ENCODE measurements around the gene ARHGDIG.

The ARHGDIG gene

DNA sequence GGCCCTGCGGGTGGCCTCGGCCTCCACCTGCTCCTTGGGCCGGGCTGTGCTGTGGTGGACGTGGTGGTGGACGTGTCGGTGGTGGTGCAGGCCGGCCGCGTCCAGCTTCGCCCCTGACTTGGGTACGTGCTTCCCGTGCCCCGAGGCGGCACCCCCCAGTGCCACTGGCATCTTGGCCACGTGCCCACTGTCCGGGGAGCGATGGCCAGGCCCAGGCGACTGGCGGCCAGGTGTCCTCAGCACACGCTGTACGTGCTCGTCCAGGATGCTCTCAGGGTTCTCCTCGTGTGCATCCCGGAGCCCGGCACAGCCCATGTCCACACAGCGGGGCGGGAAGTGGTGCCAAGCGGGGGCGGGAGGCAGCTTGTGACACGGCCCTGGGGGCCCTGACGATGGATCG is 17.4 kb downstream of the ARHGDIG start:
- no peak overlapping the region for H3K4me3 ChIP-seq (ENCODE audit: control insufficient read depth, low read depth, low read length)
- no peak for TF ChIP-seq CTCF (conservative IDR thresholded peaks at IDR 0.05; ENCODE audit: control insufficient read depth, insufficient read depth, low read depth, low read length)
- DNase-seq (ENCODE audit: low read depth) = no peak

DNA sequence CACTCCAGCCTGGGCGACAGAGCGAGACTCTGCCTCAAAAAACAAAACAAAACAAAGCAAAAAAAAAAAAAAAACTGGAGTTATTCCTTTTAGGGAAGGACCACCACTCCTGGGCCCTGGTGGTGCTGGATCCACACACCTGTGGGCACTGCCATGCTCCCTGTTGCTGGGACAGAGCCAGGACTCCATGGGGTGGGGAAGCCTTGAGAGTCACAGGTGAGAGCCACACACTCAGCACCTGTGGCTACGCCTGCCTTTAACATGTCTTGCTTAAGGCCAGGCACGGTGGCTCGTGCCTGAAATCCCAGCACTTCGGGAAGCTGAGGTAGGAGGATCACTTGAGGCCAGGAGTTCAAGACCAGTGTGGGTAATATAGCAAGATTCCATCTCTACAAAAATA is 20.8 kb downstream of the ARHGDIG start:
- no peak for DNase-seq (ENCODE audit: low read depth)
- no peak overlapping the region for H3K4me3 ChIP-seq (ENCODE audit: control insufficient read depth, low read depth, low read length)
- TF ChIP-seq CTCF (conservative IDR thresholded peaks at IDR 0.05; ENCODE audit: control insufficient read depth, insufficient read depth, low read depth, low read length) = no peak

- no peak for DNase-seq (ENCODE audit: low read depth)
- no peak overlapping the region for H3K4me3 ChIP-seq (ENCODE audit: control insufficient read depth, low read depth, low read length)
- no peak for TF ChIP-seq CTCF (conservative IDR thresholded peaks at IDR 0.05; ENCODE audit: control insufficient read depth, insufficient read depth, low read depth, low read length)
Observed at GRCh38 chr16:301950-302349, 21.6 kb downstream of the ARHGDIG start.

GRCh38 chr16:303760-304505 is 23.5 kb downstream of the ARHGDIG start:
- no peak for TF ChIP-seq CTCF (conservative IDR thresholded peaks at IDR 0.05; ENCODE audit: control insufficient read depth, insufficient read depth, low read depth, low read length)
- H3K4me3 ChIP-seq (ENCODE audit: control insufficient read depth, low read depth, low read length) = no peak overlapping the region
- peak; percentile 5 for DNase-seq (ENCODE audit: low read depth)

DNA sequence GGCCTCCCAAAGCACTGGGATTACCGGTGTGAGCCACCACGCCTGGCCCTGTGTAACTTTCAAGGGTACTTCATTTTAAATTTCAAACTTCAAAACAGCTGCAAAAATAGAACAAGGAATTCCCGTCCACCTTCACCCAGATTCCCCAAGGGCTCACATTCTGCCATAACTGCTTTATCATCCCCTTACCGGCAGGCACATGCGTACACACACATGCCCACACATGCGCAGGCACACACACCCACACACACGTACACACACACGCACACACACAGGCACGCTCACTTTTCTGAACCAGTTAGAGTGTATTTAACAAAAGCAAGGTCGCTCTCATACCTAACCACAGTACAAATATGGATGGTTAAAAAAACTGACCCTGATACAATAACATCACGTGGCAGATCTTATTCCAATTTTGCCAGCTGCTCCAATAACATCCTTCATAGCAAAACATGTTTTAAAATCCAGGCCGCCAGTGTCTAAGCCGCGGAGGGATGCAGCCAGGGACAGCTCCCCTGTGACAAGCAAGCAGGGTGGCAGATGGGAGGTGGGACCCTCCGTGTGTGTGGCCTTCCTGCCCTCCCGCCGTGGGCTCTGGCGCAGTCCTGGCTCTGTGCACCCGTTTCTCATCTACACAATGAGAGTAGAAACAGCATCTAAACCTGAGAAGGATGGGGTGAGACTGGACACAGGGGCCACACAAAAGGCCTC is 25.7 kb downstream of the ARHGDIG start:
- H3K4me3 ChIP-seq (ENCODE audit: control insufficient read depth, low read depth, low read length) = no peak overlapping the region
- DNase-seq (ENCODE audit: low read depth) = peak; percentile 9
- TF ChIP-seq CTCF (conservative IDR thresholded peaks at IDR 0.05; ENCODE audit: control insufficient read depth, insufficient read depth, low read depth, low read length) = no peak

DNA sequence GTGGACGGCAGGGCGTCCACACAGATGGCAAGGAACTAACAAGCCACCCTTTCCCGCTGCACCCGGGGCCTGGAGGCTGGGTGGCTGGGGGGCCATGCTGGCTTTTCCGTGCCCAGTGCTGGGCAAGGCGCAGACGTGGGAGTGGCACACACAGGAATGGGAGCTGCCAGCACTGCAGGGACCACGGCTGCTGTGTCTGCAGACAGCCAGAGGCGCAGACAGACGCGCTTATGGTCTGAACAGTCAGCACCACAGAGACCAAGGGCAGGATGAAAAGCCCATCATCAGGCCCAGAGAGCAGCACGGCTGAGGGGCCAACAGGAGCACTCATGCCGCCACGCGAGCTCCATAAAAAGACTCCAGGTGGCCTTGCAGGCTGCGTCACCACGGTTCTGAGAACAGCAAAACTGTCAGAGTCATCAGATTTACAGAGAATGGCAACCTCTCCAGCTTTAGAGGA is 26.6 kb downstream of the ARHGDIG start:
- DNase-seq (ENCODE audit: low read depth) = no peak
- TF ChIP-seq CTCF (conservative IDR thresholded peaks at IDR 0.05; ENCODE audit: control insufficient read depth, insufficient read depth, low read depth, low read length) = no peak
- H3K4me3 ChIP-seq (ENCODE audit: control insufficient read depth, low read depth, low read length) = no peak overlapping the region

All from fibroblast of mammary gland (primary cell).